ENCODE results near the gene GPSM3.
"Not testable (repeated sequence)": the region's sequence is repeated elsewhere in the genome, so short reads cannot be mapped to it uniquely, and the experiment has no call there.

GPSM3 gene

GRCh38 chr6:32149932-32150870, 42.2 kb downstream of the GPSM3 start:
- DNase-seq (ENCODE audit: low spot score) = no peak

GRCh38 chr6:32149092-32149755, 43.2 kb downstream of the GPSM3 start:
- no peak for DNase-seq (ENCODE audit: low spot score)

GRCh38 chr6:32148289-32149091, 44.0 kb downstream of the GPSM3 start:
- DNase-seq (ENCODE audit: low spot score) = peak; percentile 79

- peak; percentile 40 for DNase-seq (ENCODE audit: low spot score)
These were observed 44.9 kb downstream of the GPSM3 start for GRCh38 chr6:32147401-32148132.

- DNase-seq (ENCODE audit: low spot score) = no peak
These were observed 45.8 kb downstream of the GPSM3 start for GRCh38 chr6:32146687-32147086.

GRCh38 chr6:32146287-32146686, 46.2 kb downstream of the GPSM3 start:
- DNase-seq (ENCODE audit: low spot score) = no peak

GRCh38 chr6:32144238-32144637, 48.2 kb downstream of the GPSM3 start:
- not testable (repeated sequence) for DNase-seq (ENCODE audit: low spot score)
